B cell (primary cell): Measurements from ENCODE around the gene GPR4.

Source experiments
- EZH2 ChIP-seq: IDR thresholded peaks from 2 replicates; pipeline ENCODE4 v1.6.1; 2012; ENCODE audit warnings: borderline replicate concordance, low read depth, mild to moderate bottlenecking, moderate library complexity, low read length; ENCODE audit not compliant: insufficient read depth, poor library complexity, severe bottlenecking
- TF ChIP-seq, protein P1 (sequence below): fragments of 200-600 bp; IDR thresholded peaks from one replicate; pipeline ENCODE4 v1.8.0; 2022; ENCODE audit warnings: antibody characterized with exemption, mild to moderate bottlenecking

GRCh38 chr19:45621976-45622503, 20.0 kb upstream of the GPR4 start:
- TF ChIP-seq, protein P1, sequence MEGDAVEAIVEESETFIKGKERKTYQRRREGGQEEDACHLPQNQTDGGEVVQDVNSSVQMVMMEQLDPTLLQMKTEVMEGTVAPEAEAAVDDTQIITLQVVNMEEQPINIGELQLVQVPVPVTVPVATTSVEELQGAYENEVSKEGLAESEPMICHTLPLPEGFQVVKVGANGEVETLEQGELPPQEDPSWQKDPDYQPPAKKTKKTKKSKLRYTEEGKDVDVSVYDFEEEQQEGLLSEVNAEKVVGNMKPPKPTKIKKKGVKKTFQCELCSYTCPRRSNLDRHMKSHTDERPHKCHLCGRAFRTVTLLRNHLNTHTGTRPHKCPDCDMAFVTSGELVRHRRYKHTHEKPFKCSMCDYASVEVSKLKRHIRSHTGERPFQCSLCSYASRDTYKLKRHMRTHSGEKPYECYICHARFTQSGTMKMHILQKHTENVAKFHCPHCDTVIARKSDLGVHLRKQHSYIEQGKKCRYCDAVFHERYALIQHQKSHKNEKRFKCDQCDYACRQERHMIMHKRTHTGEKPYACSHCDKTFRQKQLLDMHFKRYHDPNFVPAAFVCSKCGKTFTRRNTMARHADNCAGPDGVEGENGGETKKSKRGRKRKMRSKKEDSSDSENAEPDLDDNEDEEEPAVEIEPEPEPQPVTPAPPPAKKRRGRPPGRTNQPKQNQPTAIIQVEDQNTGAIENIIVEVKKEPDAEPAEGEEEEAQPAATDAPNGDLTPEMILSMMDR, result no peak
- no peak for TF ChIP-seq EZH2
